Stimulated activated CD8-positive, alpha-beta memory T cell treated with anti-CD3 and anti-CD28 coated beads, Interleukin-2, amount 100 ng/mL, for 1 hour (primary cell): ENCODE results near the gene LSAMP.

Experiments
- DNase-seq, 2 donors: peaks; one replicate each; pipeline ENCODE4 v3.0.0-alpha.2; 2020; ENCODE audit warnings: low read depth in 2 of 2

Gene LSAMP

DNA sequence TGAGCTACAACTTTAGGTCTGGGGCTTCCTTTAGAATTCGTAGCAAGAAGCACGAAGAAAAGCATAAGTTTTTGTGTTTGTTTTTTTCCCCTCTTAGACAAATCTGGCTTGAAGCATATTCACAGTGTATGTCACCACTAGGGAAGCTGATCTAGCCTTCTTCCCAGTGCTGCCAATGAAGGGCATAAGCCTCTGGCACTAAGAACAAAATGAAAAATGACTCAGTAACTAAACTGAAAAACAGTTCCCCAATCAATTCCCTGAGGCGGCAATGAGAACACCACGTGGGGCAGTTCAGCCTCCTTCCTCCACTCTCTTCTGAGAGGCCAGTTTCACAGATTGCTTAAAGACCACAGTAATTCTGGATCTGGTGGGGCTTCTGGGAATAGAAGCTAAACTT is 483.9 kb downstream of the LSAMP start:
- DNase-seq, result no peak

DNA sequence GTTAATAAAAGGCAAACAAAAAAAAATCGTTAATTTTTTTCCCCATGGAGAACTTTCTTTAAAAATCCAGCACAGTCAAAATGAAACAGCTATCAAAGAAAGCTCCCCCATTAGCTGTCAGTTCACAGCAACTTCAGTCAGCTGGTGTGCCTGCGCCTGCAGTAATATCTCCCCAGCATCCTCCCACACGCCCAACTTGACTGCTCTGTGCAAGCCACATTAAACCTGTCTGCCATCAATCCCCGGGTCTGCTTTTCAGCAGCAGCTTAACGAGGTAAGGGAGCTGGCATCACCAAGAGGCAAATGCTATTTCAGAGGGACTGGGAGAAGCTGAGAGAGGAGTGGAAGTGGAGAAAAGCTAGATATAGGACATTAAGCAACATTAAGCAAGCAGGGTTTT is 484.5 kb downstream of the LSAMP start:
- no peak for DNase-seq

DNA sequence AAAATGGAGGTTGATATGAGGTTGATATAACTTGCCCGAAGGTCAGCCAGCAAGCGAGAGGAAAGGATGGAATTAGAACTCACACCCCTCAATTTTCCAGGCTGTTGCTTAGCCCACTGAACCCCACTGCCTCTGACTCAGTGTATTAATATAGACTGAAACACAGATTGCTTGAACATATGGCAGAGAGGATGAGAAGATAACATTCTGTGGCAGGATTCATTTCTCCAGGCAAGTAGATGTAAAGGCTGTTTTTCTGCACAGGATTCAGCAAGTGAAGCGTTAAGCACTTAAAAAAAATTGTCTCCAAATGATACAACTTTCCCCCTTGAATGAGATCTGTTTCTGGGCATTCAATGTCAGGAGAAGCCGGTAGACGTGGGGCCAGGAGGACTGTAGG is 486.8 kb downstream of the LSAMP start:
- DNase-seq, result no peak

DNA sequence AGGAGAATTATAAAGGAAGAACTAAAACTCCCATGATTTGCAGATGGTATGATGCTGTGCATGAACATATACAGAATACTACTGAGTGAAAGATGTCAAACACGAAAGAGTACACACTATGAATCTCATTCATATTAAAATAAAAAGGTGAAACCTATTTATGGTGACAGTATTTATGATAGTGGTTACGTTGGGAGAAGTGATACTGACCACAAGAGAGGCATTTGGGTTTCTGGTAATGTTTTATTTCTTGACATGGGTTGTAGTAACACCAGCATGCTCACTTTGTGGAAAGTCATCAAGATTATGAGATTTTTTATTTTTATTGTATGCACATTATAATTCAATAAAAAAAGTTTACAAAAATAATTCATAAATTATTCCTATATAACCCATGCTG is 498.0 kb downstream of the LSAMP start:
- DNase-seq, result no peak

DNA sequence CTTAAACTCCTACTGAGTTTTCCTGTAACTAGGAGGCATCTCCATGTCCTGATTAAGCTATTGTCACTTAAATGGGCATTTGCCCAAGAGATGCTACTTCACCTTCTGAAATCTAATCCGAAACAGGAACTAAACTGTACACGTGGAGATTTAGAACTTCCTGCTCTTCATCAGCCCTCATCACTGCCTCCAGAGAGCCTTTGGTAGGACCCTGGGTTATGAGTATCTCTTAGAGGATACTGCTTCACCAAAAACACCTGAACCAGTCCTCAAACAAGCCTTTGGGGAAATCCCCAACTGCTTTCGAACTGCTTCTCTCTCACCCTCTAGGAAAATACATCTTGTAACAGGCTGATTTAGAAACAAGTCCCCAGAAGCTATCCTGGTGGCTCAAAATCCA is 501.7 kb downstream of the LSAMP start:
- DNase-seq, result no peak

DNA sequence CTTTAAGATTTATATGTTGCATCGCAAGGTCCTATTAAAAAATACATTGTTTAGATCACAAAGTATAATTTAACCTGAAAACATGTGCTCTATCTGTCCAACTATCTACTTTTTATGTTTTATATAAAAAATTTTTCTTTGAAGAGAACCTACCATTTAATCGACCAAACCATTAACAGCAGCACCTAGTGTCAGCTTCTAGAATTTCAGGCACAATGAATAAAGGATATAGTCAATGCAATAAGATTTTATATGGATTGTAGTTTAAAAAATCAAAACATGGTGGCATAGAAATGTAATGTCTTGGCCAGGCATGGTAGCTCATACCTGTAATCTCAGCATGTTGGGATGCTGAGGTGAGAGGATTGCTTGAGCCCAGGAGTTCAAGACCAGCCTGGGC is 508.2 kb downstream of the LSAMP start:
- DNase-seq, result no peak

DNA sequence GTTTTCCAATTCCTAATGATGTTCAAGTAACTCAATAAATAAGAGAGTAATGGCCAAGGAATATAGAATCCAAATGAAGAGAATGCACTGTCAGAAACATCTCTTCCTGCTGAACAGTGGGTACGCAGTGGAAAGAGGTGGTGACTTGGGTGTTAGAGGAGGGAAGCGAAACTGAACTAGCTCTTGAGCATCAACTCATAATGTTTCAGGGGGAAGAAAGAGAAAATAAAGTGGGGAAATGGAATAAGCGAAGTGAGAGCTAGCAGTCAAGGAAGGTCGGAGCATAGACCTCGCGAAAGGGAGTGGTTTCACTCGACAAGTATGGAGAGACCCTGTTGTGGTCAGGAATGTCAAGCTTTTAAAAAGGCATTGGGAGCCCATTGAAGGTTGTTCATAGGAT is 512.5 kb downstream of the LSAMP start:
- DNase-seq, result no peak

DNA sequence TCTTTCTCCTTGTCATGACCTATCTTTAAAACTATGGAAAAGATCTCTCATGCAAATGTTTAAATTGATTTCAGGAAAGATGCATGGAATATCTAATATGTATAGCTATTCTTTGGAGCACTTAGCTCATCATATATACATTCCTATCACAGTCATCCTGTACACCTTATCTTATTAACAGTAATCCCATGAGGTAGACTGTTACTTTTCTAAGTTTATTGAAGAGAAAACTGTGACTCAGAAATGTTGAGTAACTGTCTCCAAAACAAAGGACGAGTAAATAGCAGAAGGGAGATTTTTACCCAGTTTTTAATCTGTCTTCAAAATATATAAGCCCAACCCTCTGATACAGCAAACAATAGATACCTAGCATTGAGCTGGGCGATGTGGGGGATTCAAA is 513.7 kb downstream of the LSAMP start:
- DNase-seq, result no peak

DNA sequence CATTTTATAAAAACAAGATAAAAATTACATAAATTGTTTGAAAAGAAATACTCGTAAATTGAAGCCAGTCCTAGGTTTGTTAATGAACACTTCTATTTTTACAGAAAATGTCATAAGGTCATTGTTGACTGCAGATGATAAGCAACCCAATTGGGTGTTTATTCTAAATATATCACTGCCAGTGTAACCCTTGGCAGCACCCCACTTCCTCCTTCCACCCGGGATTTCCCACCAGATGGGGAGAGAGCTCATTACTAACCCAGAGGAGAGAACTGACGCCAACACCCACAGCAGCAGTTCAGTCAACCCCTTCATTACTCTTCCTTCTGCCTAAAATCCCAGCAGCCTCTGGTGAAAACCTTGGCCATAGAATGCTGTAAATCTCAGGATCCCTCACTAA is 514.4 kb downstream of the LSAMP start:
- DNase-seq, result no peak

DNA sequence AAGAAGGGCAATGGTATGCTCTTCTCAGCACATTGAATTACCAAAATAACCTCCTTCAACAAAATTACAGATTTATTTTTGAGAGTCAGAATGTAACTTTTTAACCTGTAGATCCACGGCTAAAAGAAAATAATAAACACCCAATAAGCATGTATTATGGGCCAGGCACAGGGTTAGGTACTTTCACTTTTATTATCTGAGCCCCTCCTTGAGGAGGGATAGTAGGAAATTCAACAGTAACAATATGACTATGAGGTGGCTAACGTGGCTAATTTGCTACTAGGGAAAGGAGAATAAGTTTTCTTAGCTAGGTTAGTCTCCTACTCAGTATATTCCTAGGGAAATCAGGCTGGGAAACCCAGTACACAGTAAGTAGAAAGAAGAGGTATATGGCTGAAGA is 515.1 kb downstream of the LSAMP start:
- no peak for DNase-seq

DNA sequence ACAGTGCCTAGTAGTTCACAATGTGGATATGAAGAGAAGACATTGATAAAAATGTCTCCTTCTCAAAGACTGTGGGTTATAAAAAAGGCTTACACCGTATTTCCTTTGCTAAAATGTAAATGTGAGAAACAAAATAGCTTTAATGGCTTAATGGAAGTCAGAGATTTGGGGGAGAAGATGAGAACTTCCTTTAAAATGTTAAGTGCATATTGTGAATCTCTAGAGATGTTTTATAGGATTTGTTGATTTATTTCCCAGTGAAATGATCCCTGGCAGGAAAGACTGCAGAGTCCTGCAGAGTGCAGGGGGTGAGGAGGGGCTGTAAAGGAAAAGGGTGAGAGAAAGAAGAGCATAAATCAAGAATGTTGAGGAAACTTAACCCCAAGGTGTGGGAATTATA is 516.9 kb downstream of the LSAMP start:
- DNase-seq, result no peak

DNA sequence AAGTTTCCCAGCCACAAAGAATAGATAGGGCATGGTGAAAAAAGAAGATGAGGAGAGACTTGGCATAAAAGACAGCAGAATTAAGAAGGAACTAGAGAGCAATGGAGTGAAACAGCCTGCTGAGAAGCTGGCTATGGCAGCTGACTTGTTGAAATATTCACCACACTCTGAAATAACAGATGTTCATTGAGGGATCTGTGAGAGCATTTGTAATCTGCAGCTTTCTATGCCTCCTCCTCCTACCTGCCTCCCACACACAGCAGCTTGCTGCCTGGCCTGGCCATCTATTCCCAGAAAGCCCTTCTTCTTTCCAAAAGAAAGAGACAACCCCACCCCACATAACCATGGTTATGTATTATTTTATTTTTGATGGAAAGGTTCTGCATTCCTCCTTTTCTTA is 518.1 kb downstream of the LSAMP start:
- DNase-seq, result no peak

DNA sequence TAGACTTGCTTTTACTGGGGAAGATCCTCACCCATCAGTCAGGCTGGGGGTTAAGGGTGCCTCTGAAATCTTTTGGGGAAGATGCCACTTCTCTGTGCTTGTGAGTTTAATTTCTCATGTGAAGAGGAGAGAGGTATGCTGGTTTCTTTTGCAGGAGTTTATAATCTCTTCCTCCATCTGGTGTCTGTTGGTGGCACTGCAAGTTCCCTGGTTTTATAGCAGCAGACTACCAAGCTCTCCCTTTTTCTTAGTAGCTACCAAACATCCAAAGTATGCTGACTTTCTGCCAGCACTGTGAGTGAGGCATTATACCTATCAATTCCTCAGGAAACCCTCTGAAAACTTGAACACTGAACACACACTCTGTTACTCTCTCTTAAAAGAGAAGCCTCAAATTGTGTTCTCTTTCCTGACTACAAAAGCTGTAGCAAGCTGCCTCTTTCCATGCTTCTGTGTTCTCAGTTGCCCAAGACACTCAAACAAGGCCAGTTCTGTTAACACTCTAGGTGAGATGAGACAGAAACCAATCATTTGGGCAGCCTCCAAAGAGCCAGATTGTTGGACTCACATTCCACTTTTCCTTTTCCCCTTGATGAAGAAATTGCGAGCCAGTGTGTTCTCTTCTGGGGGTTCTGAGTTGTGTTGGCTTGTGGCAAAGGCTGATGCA is 522.5 kb downstream of the LSAMP start:
- no peak for DNase-seq

DNA sequence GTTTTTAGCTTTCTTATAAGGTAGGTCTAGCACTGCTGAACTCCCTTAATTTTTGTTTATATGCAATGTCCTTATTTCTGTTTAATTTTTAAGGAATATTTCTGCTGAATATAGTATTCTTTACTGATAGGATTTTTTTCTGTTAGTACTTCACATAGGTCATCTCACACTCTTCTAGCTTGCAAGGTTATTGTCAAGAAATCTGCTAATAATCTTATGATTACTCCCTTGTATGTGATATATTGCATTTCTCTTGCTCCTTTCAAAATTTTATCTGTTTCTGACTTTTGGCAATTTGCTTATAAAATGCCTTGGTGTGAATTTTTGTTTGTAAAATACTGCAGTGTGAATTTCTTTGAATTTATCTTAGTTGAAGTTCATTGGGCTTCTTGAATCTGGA is 523.6 kb downstream of the LSAMP start:
- no peak for DNase-seq

DNA sequence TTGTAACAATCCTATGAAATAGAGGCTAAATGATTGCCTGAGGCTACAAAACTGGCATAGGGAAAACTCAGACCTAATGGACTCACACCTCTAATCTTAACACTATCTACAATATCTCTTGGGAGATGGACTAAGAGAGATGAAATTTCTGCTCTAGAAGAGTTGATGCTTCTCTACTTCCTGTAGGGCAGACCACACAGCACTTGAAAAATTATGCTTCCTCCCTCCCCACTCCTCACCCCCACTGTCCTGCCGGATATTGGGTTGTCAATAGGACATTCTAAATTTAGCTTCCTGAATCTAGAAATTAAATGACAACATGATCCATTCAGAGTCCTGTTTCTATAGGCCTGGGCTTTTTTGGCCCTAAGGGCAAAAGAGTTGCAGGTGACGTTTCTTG is 526.4 kb downstream of the LSAMP start:
- DNase-seq, result no peak

DNA sequence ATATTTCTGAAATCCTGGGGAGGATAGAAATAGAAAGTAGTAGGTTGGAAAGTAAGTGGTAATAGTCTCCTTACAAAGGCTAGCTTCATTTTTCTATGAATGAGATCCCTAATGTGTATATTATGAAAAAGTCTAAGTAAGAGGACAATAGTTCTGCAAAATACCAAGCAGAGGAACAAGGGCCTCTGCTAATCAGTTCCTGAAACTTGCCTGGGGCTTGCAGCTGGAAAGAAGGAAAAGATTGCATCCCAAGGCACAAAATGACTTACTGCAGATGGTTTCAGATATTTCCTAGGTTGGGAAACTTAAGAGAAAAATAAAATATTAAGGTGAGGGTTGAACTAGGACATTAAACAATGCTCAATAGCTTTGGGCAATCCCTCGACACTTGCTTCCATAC is 528.4 kb downstream of the LSAMP start:
- DNase-seq, result no peak

DNA sequence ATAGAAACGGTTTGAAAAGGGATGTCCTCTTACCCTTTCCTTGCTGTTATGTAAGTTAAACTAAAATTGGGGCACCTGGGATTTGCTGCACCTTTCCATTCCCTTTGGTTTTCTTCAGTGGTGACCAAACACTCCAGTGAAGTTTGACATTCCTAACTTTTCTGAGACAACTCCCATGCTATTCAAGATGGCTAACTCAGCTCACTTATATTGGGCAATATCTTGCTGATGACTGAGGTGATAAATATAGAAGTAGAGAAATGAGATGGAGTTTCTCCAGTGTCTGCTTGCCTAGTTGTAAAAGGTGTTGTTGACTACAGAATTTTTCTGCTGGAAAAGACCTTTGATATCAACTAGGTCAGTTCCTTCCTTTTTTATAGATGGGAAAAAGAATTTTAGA is 530.2 kb downstream of the LSAMP start:
- DNase-seq, result no peak

DNA sequence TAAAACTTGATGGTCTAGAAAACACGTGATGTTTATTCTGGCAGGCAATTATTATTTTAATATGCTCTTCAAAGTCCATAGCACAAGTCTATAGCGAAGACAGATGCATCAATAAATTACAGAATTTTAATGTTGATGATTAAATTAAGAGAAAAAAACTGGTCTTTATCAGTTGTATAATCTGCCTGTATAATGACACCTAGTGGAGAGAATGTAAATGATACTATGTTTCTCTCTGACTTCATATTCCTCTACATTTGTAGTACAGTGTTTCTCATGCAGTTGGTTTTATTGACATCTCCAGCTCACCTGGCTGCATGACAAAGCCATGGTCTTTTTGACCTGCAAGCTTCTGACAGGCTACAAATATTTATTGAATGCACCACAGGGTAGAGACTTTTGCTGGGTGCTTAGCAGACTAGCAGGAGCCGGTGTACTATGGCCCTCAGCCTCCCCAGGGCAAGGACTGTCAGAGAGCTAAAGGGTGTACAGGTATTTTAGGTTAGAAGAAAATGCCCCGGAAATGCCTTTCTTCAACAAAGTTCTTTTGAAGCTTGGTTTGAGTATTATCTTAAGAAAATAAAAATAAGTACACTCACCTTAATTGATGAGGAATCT is 532.1 kb downstream of the LSAMP start:
- DNase-seq, result no peak

DNA sequence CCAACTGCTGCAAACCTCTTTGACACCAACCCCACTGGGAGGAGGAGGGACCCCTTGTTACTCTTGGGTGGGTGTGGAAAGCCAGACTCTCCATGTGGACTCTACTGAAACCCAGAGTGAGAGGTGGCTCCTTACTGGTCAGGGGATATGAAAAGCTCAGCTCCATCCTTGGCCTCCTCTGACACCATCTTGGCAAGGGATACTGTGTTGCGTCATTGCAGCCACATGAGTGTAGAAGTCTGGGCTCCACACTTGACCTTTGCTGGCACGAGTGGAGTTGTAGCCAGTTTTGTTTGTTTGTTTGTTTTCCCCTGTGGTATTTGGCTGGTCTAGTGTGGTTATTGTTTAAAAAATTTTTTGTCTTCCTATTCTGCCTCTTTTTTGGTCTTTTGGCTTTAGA is 532.9 kb downstream of the LSAMP start:
- no peak for DNase-seq

DNA sequence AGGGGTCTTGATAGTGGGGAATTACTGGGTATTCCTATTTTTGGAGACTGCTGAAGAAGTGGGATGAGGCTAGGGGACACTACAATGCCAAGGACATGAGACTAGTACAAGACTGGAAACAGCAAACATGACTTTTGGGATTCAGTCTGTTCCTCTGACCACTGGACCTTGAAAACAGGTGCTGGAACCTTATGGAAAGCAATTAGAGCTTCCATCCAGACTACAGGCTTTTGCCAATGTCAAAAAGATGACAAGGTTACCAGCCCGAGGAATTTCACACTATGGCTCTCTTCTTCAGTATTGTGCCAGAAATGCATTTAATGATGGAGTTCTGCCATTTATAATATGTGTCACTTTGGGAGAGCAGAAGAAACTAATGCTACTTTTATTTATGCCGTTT is 539.4 kb downstream of the LSAMP start:
- DNase-seq, result no peak

DNA sequence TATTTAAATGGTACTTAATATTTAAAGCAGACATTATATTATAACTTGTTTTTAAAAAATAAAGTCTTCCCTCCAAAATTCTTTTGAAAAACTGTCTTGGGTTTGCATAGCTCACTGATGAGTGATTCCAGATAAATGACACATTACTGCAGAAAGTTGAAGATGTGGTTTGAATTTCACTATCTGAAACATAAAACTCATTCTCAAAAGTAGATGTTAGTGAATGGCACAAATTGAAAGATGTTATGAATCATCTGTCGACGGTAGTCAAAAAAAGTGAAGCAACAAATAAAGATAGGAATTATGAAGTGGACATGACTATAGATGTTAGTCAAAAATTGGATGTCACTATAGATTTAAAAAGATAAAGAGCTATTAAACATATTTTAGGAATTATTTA is 541.4 kb downstream of the LSAMP start:
- DNase-seq, result no peak

DNA sequence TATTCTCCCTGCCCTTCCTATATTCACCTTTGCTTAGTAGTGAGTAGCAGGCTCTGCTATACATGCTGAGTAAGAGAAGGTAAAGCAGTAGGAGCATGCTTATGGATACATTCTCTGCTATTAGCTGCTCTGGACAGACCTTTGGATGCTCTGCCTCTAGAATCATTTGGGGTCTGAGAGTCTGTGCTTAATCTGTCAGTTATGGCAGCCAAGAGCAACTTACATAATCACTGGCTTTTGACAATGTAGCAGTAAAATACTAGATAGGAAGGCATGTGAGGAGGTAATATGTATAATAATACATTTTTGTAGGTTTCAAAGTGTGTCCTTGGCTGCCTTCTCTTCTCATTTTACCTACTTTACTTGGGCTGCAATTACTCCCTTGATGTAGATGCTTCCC is 544.3 kb downstream of the LSAMP start:
- no peak for DNase-seq

DNA sequence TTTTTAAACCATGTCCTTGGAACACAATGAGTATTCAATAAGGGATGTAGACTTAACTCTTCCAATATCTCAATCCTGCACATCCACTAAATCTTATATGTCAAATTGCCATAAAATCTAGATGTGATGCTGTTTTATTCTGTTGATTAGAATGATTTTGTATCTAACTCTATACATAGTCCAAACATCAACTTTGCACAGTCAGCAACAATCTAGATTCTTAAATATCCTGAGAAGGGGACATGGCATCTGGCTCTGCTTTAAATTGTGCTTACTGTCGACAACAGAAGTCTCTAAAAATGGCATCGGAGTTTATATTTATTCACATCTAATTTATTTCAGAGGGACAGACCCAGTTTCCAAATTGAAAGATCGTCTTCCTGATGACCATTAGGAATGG is 545.8 kb downstream of the LSAMP start:
- DNase-seq, result no peak
